Daoy (cell line): Measurements from ENCODE around the gene TRMT1L. TPM values are rescaled to one million over a fixed set of nuclear protein-coding genes. Genes with fewer than 3 reads are reported as not detected.

Experiments used
- DNase-seq: peaks from one replicate; pipeline ENCODE4 v3.0.0-alpha.2; 2015; ENCODE audit warnings: low read depth
- total RNA-seq: library from RNA; depleted of rRNA; stranded (reverse); fragments of >200 nt; shearing (Covaris generic); gene quantifications from 2 replicates; pipeline ENCODE4 v1.2.3, GENCODE V29; 2014

TRMT1L gene
- total RNA-seq, 1 experiment from 2014 or later, result 16.1 TPM

- DNase-seq, result no peak
Observed at GRCh38 chr1:185129708-185130107, 27.0 kb downstream of the TRMT1L start.

DNA sequence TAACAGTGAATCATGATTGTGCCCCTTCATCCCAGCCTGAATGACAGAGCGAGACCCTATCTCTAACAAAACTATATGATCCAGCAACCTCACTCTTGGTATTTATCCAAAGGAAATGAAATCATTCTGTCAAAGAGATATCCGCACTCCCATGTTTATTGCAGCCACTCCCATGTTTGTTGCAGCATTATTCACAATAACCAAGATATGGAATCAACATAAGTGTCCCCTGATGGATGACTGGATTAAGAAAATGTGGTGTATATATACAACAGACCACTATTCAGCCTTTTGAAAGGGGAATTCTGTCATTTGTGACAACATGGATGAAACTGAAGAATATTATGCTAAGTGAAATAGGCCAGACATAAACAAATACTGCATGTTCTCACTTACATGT, 44.4 kb downstream of the TRMT1L start:
- DNase-seq, result no peak

GRCh38 chr1:185111873-185112272, 44.9 kb downstream of the TRMT1L start:
- DNase-seq, result no peak

- DNase-seq, result no peak
Observed at GRCh38 chr1:185110145-185110544, 46.6 kb downstream of the TRMT1L start.

DNA sequence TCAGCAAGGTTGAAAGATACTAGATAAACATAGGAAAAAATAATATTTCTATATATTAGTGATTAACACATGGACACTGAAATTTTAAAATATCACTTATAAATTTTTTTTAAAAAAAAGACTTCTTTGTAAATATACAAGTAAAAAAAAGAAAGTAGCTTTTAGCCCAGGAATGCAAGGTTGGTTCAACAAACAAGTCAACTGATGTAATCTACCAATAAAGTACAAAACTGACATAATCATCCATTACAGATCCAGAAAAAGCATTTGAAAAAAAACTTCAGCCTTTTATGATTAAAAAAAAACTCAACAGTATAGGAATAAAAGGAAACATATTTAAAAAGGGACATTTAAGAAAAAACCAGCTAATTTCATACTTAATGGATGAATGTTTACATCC, 48.4 kb downstream of the TRMT1L start:
- DNase-seq, result no peak

DNA sequence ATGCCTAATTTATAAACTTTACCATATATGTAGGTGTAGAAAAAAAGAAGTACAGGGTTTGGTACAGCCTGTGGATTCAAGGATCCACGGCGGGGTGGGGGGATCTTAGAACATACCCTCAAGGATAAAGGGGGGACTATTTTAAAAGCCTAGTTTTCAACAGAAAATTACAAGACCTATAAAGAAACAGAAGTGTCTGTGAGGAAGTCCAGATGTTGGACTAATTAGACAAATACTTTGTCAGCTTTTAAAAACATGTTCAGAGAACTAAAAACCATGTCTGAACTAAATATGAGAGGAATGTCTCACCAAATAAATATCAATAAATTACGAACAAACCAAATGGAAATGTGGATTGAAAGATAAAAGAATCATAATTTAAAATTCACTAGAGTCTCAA, 51.6 kb downstream of the TRMT1L start:
- DNase-seq, result no peak

DNA sequence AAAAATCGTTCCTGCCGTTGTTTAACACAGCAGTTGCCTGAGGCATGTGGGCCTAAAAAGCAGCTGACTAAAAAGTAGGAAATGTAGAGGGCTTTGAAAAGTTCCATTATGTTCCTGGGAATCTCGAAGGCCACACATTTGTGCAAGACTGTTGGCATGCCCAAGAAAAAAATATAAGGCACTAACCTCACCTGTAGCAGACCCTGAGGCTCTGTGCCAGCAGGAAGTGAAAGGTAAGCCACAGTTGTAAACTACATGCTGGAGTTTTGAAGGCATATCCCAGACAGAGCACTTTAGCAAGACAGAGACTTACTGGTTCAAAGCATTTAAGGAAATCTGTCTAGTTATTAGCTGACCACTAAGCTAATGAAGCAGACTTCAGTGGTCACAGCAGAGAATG, 52.7 kb downstream of the TRMT1L start:
- no peak for DNase-seq

DNA sequence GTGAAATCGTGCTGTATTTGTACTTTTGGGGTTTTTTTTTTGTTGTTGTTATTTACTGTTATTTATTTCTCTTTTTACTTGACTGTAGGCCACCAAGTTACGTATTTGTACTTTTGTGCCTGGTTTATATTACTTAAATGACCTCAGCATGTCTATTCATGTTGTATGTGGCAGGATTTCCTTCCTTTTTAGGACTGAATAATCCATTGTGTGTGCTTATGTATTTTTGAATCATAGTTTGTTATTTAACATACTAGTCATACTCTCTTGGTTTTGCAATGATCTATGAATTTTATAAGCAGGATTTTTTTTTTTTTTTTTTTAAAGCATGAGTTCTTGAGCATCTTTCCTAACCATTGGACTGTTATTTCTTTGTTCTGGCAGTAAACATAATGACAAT, 60.2 kb downstream of the TRMT1L start:
- no peak for DNase-seq

DNA sequence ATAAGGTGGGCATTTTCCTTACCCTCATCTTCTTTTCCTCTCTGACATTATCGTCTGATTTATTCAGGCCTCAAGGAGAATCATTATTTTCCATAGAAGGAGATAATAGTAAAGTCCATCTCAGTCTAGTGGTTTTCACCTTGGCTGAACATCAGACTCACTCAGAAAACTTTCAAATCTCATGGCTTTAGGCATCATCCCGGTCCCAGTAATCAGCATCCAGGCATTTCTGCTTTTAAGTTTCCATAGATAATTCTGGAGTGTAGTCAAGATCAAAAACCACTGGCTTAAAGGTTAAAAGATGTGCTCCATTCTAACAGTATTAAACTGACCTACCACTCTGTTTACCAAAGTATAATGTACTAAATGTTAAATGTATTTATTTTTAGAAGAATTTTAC, 62.0 kb downstream of the TRMT1L start:
- no peak for DNase-seq

- no peak for DNase-seq
Observed at GRCh38 chr1:185091480-185091879, 65.3 kb downstream of the TRMT1L start.

DNA sequence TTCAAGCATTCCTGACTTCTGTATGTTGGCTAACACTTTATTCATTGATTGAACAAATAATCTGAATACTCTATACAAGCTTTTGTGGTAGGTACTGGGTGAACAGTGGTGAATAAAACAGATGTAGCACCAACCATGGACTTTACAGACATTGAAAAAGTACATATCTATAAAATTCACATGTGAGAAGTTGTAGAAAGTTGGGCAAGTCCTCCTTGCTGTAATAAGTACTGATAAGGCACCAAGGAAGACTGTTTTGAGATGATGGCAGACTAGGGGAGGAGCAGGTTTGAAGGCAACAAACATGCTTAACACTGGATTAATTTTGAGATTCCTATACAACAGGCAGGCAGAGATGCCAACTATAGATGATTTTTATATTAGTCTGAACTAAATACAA, 69.0 kb downstream of the TRMT1L start:
- DNase-seq, result no peak

DNA sequence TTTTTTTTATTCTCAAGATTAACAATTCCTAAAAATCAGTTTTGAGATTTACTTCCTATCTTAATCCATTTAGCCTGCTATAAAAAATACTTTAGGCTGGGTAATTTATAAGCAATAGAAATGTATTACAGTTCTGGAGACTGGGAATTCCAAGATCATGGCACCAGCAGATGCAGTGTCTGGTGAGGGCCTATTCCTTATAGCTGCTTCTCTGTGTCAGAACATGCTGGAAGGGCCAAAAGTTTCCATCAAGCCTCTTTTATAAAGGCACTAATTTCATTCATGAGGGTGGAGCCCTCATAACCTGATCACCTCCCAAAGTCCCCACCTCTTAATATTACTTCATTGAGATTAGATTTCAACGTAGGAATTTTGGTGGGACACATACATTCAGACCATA, 69.7 kb downstream of the TRMT1L start:
- no peak for DNase-seq

DNA sequence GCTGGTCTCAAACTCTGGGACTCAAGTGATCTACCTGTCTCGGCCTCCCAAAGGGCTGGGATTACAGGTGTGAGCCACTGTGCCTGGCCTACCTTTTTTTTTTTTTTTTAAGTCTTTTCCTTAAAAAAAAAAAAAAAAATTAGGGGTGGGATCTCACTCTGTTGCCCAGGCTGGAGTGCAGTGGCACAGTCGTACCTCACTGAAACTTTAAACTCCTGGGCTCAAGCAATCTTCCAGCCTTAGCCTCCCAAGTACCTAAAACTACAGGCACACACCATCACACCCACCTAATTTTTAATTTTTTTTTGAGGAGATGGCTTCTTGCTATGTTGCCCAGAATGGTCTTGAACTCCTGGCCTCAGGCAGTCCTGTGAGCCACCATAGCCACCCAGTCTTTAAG, 72.9 kb downstream of the TRMT1L start:
- no peak for DNase-seq

DNA sequence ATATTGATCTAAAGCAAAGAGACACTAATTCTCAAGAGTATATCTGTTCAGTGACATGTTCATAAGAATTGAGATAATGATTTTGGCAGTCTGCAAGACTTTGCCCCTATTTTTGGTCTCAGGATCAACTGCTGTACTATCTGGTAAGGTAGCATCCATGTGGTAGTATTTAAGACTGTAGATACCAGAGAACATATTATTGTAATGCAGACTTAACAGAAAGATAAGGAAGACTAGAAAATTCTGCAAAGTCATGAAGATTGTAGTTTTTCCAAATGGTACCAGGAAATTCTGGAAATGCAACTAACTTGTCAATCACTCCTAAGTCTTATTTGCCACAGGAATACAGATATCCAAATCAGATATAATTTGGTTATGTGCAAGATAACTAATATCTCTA, 76.3 kb downstream of the TRMT1L start:
- DNase-seq, result no peak

DNA sequence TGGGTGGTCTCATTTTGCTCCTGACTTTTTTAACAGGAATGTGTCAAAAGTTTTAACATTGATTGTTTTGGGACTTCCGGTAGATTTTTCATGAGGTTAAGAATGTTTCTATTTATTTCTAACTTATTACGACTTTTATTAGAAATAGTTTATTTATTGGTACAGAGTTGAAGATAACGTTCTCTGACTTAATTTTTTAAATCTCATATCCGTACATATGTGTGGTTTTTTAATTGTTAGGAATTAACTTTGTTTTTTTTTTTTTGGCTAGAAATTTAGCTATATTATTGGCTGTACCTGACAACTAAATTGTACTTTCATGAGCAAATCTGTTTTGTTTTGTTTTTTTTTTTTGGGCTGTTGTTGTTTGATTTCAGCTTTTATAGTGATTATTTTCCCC, 79.4 kb downstream of the TRMT1L start:
- no peak for DNase-seq

GRCh38 chr1:185075476-185075875, 81.3 kb downstream of the TRMT1L start:
- DNase-seq, result no peak

DNA sequence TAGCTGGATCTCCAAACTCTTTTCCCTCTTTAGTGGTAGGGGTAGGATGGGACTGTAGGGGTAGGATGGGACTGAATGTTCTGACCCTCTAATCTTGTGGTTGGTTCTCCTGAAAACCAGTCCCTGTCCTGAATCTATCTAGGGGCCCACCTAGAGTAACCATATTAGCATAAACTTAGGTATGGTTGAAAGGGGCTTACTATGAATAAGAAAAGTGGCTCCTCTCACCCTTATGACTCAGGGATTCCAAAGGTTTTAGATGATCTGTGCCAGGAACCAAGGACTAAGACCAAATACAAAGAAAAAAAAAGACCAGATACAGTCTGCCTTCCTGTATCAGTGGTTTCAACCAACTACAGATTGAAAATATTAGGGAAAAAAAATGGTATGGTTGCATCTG, 82.4 kb downstream of the TRMT1L start:
- DNase-seq, result peak; percentile 23

- DNase-seq, result peak; percentile 56
Observed at GRCh38 chr1:185073725-185074124, 83.0 kb downstream of the TRMT1L start.

GRCh38 chr1:185070051-185070450, 86.7 kb downstream of the TRMT1L start:
- DNase-seq, result no peak

DNA sequence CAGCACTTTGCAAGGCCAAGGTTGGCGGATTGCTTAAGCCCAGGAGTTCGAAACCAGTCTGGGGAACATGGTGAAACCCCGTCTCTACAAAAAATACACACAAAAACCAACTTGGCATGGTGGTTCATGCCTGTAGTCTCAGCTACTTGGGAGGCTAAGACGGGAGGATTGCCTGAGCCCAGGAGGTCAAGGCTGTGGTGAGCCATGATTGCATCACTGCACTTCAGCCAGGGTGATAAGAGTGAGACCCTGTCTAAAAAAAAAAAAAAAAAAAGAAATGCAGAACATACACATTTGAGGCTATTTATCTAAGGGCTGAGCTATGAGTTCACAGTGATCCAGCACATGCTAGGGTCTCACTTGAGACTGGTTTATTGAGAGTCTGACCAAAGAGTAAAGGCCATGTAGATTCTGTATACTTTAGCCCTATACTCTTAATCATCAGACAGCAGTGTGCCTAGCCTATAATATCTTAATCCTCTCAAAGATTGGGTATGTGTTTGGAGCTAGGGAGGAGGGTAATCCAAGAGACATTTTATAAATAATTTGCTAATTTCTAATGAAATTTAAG, 87.5 kb downstream of the TRMT1L start:
- peak; percentile 13 for DNase-seq

DNA sequence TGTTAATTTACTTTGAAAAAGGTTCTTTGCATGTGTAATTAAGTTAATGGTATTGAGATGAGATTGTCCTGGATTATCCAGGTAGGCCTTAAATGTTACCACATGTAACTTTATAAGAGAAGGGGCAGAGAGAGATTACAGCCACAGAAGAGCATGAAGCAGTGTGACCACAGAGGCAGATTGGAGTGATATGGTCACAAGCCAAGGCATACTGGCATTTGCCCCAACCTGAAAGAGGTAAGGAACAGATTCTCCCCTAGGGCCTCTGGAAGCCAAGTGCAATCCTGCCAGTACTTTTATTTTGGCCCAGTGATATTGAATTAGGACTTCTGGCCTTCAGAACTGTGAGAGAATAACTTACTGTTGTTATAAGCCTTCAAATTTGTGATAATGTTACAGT, 88.4 kb downstream of the TRMT1L start:
- no peak for DNase-seq
